ENCODE data around the gene FAM120A.

The FAM120A gene

DNA sequence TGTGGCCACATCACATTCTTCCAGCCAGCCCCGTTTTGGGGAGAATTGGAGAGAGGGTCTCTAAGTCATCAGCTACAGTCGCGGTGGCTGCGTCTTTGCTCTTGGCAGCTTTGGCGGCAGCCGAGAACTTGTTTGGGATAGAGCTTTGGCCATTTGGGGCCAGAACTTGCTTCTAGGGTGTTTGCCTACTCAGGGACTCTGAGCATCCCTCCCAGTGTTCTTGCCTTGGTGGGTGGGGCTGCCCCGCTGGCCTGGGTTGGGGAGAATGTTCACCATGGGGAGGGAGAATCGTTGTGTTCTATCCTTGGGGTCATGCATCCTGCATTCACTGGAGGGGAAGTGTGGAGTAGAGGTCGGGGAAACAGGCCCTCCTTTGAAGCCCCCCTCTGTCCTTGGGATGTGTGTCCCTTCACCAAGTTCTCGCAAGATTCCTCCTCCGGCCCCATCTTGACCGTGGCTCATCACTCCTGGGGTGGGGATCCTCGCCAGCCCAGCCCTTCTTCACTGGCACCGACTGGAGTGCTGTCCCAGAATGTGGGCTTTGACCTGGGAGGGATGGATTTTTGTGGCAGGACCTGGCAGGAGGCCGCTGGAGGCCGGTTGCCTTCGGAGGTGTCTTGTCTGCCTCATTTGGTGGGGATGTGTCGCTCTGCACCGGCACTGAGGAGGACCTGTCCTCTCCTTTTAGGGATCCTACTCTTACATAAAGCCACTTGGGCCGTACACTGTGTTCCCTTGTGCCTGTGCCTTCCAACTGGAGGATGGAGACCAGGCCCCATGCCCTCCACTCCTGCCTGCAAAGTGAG is 128.4 kb downstream of the FAM120A start:
- no peak for DNase-seq (ENCODE audit: low read depth)

DNA sequence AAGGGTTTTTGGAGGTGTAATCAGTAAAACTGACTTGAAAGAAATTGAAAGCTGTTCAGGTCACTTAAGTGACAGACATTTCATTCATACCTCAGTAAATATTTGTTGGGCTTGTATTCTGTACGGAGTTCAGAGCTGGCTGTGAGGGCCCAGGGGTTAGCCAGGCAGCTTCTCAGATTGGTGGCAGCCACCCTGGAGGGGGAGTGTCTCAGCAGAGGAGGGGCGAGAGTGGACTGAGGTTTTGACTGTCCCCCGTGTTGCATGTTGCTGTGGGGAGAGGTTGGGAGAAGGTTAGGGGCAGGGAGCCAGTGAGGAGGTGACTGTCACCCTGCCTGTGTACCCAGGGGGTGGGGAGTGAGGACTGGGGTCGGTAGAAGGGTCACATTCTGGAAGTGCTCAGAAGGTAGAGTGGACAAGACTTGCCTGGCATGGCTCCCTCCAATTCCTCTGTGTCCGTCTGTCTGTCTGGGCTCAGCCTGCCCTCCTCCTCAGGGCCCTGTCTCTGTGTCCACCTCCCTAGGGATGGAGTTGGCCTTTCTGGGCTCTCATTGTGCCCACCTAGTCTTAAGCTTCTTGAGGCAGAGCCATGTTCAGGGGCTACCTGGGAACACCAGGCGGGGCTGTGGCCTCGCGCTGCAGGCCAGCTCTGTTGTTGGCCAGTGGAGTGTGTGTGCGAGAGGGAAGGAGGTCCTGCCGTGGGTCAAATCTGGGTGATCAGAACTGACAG is 129.3 kb downstream of the FAM120A start:
- DNase-seq (ENCODE audit: low read depth): no peak

DNA sequence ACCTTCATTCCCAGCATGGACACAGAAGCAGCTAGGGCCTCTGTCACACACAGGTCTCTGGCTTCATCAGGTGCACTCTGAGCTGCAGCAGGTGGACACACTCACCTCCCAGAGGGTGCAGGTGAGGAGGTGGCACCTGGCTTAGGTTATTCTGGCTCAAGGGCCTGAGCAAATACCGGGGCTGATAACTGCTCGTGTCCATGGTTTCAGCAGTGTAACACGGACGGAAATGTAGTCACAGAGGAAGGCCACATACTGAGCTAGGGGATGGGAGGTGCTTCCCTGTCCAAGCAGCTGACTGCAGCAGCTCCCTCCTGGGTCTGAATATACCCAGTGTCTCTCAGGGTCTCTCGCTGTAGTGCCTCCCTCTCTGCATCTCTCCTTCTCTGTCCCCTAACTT is 130.6 kb downstream of the FAM120A start:
- DNase-seq (ENCODE audit: low read depth): no peak

DNA sequence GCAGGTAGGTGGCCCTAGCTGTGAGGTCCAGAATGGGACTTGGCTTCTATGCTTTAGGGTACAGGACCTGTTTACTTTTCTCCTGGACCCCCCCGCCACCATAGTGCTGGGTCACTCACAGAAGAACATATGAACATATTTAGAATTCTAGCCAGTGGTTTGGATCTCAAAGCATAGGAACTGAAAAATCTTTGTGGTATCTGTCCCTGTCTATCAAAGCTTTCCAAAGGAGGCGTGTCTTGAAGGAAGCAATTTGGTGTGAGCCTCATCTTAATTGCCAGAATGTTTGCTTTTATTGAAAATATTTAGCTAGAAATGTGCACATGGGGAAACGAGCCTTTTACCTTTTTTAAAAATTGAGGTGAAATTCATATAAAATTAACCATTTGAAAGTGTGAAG is 131.1 kb downstream of the FAM120A start:
- DNase-seq (ENCODE audit: low read depth): no peak

DNA sequence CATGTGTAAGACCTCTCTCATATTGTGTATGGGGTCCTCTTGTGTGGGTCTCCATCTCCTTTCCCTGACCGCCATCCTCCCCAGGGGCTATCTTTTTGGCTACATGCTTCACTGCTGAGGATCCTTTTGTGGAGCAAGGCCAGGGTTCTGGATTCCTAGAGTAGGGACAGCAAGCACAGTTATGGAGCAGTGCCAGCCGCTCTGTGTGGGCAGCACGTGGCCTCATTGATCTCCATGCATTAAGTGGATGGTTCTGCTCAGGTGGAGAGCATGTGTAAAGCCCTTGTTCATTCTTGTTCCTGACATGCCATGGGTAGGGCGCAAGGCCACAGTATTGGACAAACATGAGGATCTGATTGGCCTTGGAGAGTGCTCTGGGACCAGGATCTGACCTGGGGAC is 133.8 kb downstream of the FAM120A start:
- no peak for DNase-seq (ENCODE audit: low read depth)

DNA sequence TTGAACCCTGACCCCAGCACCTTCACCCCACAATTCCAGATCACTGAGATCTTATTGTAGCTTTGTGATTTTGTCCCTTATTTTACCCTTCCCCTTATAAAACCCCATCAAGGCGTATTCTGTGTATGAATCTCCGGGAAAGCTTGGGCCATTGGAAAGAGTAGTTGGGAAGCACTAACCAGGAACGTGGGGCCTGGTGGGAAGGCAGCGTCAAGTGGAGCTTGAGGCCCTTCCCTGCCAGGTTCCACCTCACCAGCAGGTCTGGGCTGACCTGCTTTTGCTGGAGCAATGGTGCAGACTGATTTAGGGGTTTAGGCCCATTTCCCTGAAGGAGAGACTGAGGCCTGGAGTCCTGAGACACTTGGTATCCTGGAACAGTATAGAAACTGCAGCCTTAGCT is 134.2 kb downstream of the FAM120A start:
- DNase-seq (ENCODE audit: low read depth): no peak

DNA sequence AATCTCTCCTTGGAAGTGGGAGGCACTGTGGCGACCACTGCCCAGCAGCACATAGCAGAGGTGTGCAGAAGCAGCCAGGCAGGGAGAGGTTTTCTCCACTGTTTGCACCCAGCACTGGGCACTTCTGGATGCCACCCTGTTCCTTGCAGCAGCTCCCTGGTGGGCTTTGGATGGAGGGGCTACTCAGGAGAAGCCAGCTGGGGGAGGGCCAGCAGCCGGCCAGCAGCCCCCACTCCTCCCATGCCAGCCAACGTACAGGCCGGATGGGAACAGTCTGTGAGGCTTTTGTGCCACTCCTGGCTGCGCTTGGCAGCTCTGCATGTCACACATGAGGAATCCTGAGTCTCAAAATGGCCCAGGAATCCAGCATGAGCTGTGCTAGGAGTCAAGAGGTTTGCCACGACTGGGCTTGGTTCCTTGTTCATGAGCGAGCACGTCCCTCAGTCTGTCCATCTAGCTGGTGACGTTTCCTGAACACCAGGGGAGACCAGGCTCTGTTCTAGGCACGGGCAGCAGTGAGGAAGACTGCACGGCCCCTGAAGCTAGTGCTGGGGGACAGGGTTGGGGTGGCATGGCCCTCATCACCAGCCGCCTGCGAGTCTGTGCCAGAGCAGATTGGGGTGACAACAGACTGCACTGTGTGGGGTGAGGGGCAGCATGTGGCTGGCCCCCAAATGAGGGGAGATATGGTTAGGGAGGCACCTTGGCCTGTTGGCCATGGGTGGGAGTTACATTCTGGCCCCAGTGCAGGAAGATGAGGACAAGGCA is 135.0 kb downstream of the FAM120A start:
- DNase-seq (ENCODE audit: low read depth): no peak

DNA sequence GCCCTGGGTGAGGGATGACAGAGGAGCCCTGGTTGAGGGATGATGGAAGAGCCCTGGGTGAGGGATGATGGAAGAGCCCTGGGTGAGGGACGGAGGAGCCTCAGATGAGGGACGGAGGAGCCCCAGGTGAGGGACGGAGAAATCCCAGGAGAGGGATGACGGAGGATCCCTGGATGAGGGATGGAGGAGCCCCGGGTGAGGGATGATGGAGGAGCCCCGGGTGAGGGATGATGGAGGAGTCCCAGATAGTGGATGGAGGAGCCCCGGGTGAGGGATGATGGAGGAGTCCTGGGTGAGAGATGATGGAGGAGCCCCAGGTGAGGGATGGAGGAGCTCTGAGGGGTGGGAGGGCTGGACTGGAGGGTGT is 135.8 kb downstream of the FAM120A start:
- no peak for DNase-seq (ENCODE audit: low read depth)

DNA sequence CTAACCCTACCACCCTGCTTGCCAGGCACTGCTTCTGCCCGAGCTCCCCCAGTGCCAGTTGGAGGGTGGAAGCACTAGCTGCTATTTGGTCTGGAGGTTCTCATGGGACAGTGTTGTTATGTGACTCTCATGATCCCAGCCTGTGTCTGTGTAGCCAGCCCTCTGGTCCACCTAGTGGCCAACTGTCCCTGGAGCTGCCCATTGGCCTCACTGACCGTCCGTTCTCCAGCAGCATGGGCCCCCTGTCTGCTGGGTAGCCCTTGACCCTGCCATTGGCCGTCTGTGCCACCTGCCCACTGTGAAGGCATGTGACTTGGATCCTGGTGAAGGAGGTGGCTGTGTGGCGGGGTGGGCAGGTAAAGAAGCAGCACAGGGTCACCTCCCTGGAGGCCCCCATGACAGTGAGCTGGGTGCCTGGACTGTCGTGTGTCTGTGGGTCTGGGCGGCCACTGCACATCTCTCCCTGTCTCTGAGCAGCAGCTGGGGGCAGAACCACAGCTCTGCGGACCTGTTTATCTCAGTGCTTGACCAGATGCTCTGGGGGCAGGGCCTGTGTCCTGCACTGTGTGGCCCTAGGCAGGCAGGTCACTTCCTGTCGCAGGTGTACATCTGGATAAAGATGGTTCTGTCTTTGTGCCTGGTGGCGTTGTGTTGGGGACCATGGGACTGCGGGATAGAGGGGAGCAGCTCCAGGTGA is 136.3 kb downstream of the FAM120A start:
- DNase-seq (ENCODE audit: low read depth): no peak

DNA sequence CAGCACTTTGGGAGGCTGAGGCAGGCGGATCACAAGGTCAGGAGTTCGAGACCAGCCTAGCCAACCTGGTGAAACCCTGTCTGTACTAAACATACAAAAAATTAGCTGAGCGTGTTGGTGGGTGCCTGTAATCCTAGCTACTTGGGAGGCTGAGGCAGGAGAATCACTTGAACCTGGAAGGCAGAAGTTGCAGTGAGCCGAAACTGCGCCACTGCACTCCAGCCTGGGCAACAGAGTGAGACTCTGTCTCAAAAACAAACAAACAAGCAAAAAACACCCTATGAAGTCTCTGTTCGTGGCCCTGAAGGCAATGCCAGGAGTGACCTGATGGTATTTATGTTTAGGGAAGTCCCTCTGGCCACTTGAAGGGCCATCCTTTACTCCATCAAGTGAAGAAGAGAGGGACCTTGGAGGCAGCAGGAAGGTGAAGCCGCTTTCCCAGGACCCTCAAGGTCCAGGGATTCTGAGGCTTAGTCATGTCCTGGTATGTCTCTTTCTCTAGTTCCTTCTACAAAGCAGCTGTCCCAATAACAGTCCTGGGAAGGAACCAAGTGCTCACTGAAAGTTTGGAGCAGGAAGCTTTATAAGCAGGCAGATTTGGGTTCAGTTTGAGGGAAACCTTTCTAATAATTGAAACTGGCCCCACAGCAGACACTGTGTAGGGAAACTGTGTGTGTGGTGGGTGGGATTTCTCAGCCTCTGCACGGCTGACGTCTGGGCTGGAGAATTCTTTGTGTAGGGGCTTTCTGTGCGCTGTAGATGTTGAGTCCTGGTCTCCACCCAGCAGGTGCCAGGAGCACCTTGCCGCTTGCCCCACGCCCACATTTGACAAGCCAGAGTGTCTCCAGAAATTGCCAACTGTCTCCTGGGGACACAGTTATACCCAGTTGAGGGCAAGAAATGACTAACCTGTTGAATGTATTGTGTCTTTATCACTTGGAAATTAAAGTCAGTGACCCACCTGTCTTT is 137.4 kb downstream of the FAM120A start:
- DNase-seq (ENCODE audit: low read depth): no peak

DNA sequence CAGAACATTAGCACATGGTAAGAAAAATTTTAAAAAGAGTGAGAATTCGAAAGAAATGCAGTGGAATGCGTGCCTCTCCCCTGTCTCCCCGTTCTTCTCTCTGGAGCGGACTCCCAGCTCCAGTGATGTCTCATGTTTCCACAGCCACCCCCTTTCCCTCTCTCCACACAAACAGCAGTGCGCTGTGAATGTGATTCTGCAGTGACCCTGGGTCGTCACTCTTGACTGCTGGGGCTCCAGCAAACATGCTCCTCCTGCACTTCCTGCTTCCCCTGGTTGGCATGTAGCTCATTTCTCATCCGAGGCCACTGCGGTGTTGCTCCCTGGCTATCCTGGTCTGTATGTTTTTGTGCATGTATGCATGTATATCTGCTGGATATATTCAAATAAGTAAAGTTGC is 138.2 kb downstream of the FAM120A start:
- no peak for DNase-seq (ENCODE audit: low read depth)

DNA sequence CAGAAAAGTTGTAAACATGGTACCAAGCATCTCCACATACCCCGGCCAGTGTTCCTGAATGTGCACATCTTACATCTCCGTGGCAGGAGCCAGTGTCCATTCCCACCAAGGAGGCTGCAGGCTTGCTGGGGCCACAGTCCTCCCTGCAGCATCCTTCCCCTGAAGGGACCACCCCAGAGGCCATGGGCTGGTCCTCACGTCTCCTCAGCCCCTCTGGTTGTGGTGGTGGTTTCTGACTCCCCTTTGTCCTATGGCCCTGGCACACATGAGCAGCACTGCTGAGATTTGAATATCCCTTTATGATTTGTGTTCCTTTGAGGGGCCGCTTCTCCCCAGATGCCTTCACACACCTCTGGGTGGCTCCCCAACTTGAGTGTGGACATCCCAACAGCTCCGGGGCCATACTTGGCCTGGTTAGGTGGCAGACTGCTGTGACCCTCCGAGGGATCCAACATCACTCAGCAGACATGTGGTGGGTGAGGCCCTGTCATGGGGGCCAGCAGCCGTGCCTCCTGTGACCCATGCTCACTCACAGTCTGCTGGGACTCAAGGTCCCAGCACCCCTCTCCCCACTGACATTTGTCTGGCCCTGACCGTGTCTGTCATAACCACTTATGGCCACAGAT is 139.2 kb downstream of the FAM120A start:
- no peak for DNase-seq (ENCODE audit: low read depth)

DNA sequence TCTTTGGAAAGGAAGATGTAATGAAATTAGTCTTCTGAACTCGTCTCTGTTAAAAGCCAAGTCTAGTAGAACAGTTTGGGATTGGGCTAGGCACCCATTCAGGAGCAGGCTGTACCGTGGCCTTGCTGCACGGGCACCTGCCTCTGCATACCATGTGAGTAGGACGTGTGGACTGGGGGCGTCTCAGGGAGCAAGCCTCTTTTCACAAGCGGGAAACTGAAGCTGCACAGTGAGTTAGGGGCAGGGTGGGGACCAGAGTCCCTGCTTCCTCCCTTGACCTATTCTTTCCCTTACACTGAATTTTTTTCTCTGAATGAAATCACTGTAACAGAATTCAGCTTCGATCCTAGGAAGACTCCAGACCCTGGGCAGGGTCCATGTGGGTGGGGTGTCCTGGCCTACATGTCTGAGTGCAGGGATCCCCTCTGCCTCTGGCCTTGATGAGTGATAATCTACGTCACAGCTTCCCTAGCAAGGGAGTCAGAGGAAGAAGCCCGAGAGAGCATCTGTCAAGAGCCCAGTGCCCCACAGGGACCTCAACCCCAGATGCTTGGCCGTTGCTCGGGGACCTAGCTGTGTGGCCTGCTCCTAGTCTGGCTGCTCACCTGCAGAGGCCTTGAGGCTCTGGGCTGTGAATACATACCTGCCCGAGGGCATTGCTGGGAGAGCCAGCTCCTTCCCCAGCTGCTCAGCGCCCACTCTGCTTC is 140.0 kb downstream of the FAM120A start:
- no peak for DNase-seq (ENCODE audit: low read depth)

DNA sequence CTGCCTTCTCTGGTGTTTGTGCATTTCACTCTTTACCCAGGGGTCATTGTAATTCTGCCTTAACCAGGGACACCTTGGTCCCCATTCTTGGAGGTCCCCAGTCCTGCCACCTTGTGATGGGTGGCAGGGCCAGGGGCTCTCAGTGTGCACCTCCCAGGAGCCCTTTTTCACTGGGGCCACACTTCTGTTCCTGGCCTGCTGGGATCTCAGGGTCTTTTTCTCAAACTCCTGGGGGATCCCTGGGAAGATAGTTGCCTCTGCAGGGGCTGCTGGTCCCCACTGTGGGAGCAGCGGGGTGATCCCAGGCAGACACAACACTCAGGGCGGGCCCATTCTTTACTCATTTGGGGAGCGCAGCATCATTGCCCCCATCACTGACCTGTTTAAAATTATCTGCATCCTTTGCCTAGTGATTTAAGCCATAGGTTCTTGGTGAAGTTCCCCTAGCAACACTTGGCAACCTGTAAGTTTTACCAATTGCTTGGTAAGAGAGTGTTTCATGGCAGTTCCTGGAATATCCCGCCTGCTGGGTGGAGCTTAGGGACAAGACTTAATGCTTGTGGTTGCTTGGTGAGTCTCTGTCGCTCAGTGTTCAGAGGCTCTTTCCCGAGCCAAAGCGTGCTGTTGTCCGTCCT is 140.6 kb downstream of the FAM120A start:
- DNase-seq (ENCODE audit: low read depth): no peak

DNA sequence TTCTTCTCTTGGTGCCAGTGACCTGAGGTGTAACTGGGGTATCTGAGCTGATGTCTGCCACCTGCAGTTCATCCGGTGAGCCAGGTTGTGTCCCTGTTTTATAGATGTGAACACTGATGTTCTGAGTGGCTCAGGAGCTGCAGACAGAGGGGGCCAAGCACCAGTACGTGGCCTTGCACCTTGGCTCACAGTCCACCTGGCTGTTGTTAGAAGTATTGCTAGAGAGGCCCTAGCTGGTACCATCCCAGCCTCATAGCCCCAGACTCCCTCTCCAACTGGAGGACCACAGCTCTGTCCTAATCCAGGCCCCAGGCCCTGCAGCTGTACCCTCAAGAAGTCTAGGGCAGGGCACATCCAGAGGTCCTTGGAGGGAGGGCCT is 141.1 kb downstream of the FAM120A start:
- no peak for DNase-seq (ENCODE audit: low read depth)

DNA sequence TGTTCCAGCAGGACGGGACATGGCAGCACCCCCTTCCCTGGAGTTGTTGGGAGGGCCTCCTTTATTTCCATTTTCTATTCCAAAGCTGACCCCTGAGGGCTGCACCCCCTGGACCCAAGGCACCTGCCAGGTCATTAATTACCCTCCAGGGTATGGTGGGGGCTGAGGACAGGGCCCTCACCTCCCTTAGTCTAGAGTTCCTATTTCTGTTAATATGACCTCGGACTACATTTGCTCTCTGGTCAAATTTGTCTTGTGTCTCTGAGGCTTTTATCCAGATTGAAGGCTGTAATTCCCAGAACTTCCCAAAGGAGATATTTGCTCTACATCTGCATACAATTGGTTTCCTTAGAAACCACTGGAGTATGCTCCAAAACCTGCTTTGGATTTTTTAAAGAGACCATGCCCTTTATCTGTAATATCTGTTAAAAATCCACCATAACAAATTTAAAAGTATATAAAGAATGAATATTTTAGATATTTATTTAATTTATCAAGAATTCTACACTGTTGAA is 141.7 kb downstream of the FAM120A start:
- DNase-seq (ENCODE audit: low read depth): no peak

DNA sequence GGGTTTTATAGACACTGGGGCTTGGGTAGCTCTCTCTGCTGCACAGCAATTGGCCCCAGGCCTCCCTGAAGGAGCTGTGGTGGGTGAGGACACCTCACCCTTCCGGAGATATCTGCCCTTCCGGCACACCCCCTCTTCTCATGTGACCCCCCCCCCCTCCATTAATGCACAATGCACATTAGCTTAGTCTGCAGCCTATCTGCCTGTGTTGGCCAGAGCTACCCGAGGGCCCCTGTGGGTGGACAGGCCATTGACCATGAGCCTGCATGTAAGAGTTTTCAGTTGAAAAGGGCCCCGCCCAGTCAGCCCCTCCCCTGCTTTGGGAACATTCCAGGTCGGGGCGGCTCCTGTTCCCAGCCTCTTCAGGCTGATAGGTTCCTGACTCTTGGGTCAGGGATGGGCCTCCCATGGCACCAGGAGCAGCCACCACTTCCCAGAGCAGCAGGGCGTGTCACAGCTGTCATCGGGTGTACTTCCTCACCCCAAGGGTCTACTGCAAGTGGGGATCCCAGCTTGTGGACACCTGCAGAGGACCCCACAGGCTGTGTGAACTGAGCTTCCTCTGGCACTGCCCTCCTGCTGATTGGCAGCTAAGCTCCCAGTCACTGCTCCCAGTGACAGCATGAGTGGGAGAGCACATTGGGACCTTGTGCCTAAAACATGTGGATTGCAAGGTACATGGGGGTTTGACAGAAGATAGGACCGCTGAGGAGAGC is 142.7 kb downstream of the FAM120A start:
- DNase-seq (ENCODE audit: low read depth): no peak

DNA sequence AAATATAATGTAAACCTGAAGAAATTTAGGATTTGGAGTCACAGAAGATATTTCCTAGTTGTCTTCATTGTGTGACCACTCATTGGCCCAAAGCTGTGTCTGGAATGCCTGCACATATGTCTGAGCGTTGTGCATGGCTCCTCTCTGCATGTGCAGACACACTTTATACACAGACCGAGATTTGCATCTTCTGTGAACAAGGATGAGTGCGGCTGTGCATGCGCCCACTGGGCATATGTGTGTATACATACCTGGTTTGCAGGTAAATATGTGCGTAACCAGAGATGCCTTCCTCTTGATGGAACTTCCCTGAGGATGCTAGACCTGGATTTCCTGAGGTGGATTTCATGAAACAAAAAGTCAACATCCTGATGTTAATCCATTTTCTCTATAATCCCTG is 144.0 kb downstream of the FAM120A start:
- DNase-seq (ENCODE audit: low read depth): no peak

All from activated T-helper 9 cell treated with anti-CD3 and anti-CD28 coated beads, Interleukin-2, amount 50 U/mL, for 16 hours (primary cell).